ENCODE results near the gene UGT1A3. TPM values are rescaled to one million over a fixed set of nuclear protein-coding genes. Genes with fewer than 3 reads are reported as not detected.
"Not testable (repeated sequence)": the region's sequence is repeated elsewhere in the genome, so short reads cannot be mapped to it uniquely, and the experiment has no call there.

Gene UGT1A3
- total and polyA plus RNA-seq, 10 of the 15 experiments (the other 5 are each of a cell fraction or from before 2014, with no cell fraction given), result not detected

- Histone ChIP-seq H3K79me2 (ENCODE audit: control insufficient read depth, insufficient read depth, low read length) (no peaks in the 10 kb centered on the region), H3K36me3 (ENCODE audit: control insufficient read depth in 2 of 2, insufficient read depth in 2 of 2, low read length in 1 of 2) (no peaks in the 10 kb centered on the region), H4K20me1 (ENCODE audit: control insufficient read depth, insufficient read depth) (no peaks in the 10 kb centered on the region), H2AFZ (ENCODE audit: control insufficient read depth, low read depth, low read length) (no peak within 1 kb of the TSS), H3K9me3 (replicated peaks; ENCODE audit: control insufficient read depth, insufficient read depth, low read length) (no peaks in the 10 kb centered on the region), H3K4me1 (ENCODE audit: control insufficient read depth, insufficient read depth, low read length) (no peaks in the 10 kb centered on the region), H3K27me3 (replicated peaks in 1 of 2; ENCODE audit: control insufficient read depth in 2 of 2, insufficient read depth in 2 of 2, low read length in 1 of 2) (no peaks in the 10 kb centered on the region; a peak in 1 of 4 replicates), H3K4me2 (ENCODE audit: control insufficient read depth, insufficient read depth) (no peak within 1 kb of the TSS), H3K9ac (ENCODE audit: control insufficient read depth, insufficient read depth, low read length) (no peak within 1 kb of the TSS), H3K4me3 (no peak within 1 kb of the TSS), H3K27ac (ENCODE audit: control insufficient read depth, insufficient read depth) (no peak within 1 kb of the TSS)
- SMC1A ChIA-PET (ENCODE audit: uncharacterized antibody, unreplicated experiment), result no interaction called here
- DNase-seq (ENCODE audit: low read depth, low spot score) (no peak), FAIRE-seq (no peak), ATAC-seq (no peak)
- BruUV-seq (replicated peaks), result no TSS peak
- CTCF ChIA-PET, result no interaction called here
- RAD21 ChIA-PET (ENCODE audit: unreplicated experiment), result no interaction called here
- POLR2A ChIA-PET, result no interaction called here
- 84% methylated on average over 7 of the region's 7 CpGs for WGBS (ENCODE audit: insufficient coverage, insufficient replicate concordance, low lambda C conversion rate, missing lambda C conversion rate)
- no peak for TF ChIP-seq NFYB (IDR thresholded peaks at IDR 0.05; ENCODE audit: insufficient read depth, low read depth, low read length)
- TF ChIP-seq KLF5 (IDR thresholded peaks at IDR 0.05; ENCODE audit: partially characterized antibody), result no peak
- TF ChIP-seq WRNIP1 (IDR thresholded peaks at IDR 0.05; ENCODE audit: borderline replicate concordance, low read depth, low read length), result no peak
- no peak for TF ChIP-seq ZSCAN29 (IDR thresholded peaks at IDR 0.05)
- no peak for TF ChIP-seq BCL3 (IDR thresholded peaks at IDR 0.05; ENCODE audit: borderline replicate concordance, insufficient read depth, low read depth, low read length, poor library complexity, severe bottlenecking)
- no peak for TF ChIP-seq TARDBP (IDR thresholded peaks at IDR 0.05; ENCODE audit: borderline replicate concordance)
- TF ChIP-seq CEBPZ (IDR thresholded peaks at IDR 0.05; ENCODE audit: low read depth, low read length), result no peak
- in situ Hi-C loops (cut with MboI) (no loop called here), intact Hi-C loops (cut with micrococcal nuclease; ENCODE audit: unreplicated experiment) (loop anchor here (10.0 kb wide), 1 partner anchor 234 kb away; no protein-coding TSS in a partner anchor)
These were observed 10.3 kb upstream of the UGT1A3 start, which contains the start of gene UGT1A4 for GRCh38 chr2:233718552-233718951. UGT1A4 (plus strand) TSS chr2:233718736; CDS start chr2:233718821, 85 bp downstream.

- SMC1A ChIA-PET (ENCODE audit: uncharacterized antibody, unreplicated experiment), result interaction anchor here (0.7 kb wide), 1 partner anchor 31 kb away, joined by 3 read pairs; no protein-coding TSS in a partner anchor
- H3K36me3 ChIP-seq (ENCODE audit: control insufficient read depth in 2 of 2, insufficient read depth in 2 of 2, low read length in 1 of 2); H3K27me3 ChIP-seq (replicated peaks in 1 of 2; ENCODE audit: control insufficient read depth in 2 of 2, insufficient read depth in 2 of 2, low read length in 1 of 2); H3K4me1 ChIP-seq (ENCODE audit: control insufficient read depth, insufficient read depth, low read length); in situ Hi-C loops (cut with MboI); H3K4me3 ChIP-seq; ATAC-seq; RAD21 ChIA-PET (ENCODE audit: unreplicated experiment); H2AFZ ChIP-seq (ENCODE audit: control insufficient read depth, low read depth, low read length); H4K20me1 ChIP-seq (ENCODE audit: control insufficient read depth, insufficient read depth); FAIRE-seq; H3K4me2 ChIP-seq (ENCODE audit: control insufficient read depth, insufficient read depth); intact Hi-C loops (cut with micrococcal nuclease; ENCODE audit: unreplicated experiment); H3K9ac ChIP-seq (ENCODE audit: control insufficient read depth, insufficient read depth, low read length); POLR2A ChIA-PET; CTCF ChIA-PET; DNase-seq (ENCODE audit: low read depth, low spot score); H3K9me3 ChIP-seq (replicated peaks; ENCODE audit: control insufficient read depth, insufficient read depth, low read length); H3K27ac ChIP-seq (ENCODE audit: control insufficient read depth, insufficient read depth); H3K79me2 ChIP-seq (ENCODE audit: control insufficient read depth, insufficient read depth, low read length); BruUV-seq (replicated peaks): not testable (repeated sequence)
- WGBS (ENCODE audit: insufficient coverage, insufficient replicate concordance, low lambda C conversion rate, missing lambda C conversion rate), result 42% methylated on average over 14 of the region's 14 CpGs
These were observed 8.2 kb downstream of the UGT1A3 start for GRCh38 chr2:233736868-233737653.

Data from GM12878 (cell line).